HPDE6-E6E7 (cell line): ENCODE measurements around the gene OR6K3.
"Not testable (repeated sequence)": the region's sequence is repeated elsewhere in the genome, so short reads cannot be mapped to it uniquely, and the experiment has no call there.

Experiments
- DNase-seq: peaks from one replicate; pipeline ENCODE4 v3.0.0; 2011; ENCODE audit warnings: missing footprints; ENCODE audit errors: extremely low spot score

OR6K3 gene

GRCh38 chr1:158720620-158721019 lies at the start of gene OR6K3:
Gene OR6K3 (minus strand): TSS chr1:158720720. CDS start chr1:158718115, 2,605 bp downstream.
- no peak for DNase-seq

- DNase-seq = no peak
Observed at GRCh38 chr1:158754420-158754819, 33.9 kb upstream of the OR6K3 start, which contains the start of gene OR6K6. Gene OR6K6 (plus strand): TSS chr1:158754720. CDS start chr1:158754888, 168 bp downstream.

- no peak for DNase-seq
Observed at GRCh38 chr1:158752155-158752712, 31.7 kb upstream of the OR6K3 start.

GRCh38 chr1:158735848-158736247 lies 15.3 kb upstream of the OR6K3 start:
- no peak for DNase-seq

- no peak for DNase-seq
Observed at GRCh38 chr1:158732524-158732923, 12.0 kb upstream of the OR6K3 start.

GRCh38 chr1:158731707-158732106 lies 11.2 kb upstream of the OR6K3 start:
- DNase-seq = no peak

GRCh38 chr1:158730453-158730852 lies 9.9 kb upstream of the OR6K3 start:
- DNase-seq = no peak

GRCh38 chr1:158728510-158729225 lies 8.1 kb upstream of the OR6K3 start:
- DNase-seq = no peak

- no peak for DNase-seq
Observed at GRCh38 chr1:158724442-158724841, 3.9 kb upstream of the OR6K3 start.

- no peak for DNase-seq
Observed at GRCh38 chr1:158719664-158720063, 856 bp downstream of the OR6K3 start.

GRCh38 chr1:158717344-158717743 lies 3.2 kb downstream of the OR6K3 start:
- DNase-seq = no peak

GRCh38 chr1:158716335-158716734 lies 4.2 kb downstream of the OR6K3 start:
- DNase-seq = no peak

GRCh38 chr1:158714754-158715153 lies 5.8 kb downstream of the OR6K3 start:
- DNase-seq = no peak

- DNase-seq = no peak
Observed at GRCh38 chr1:158711098-158711497, 9.4 kb downstream of the OR6K3 start.

GRCh38 chr1:158706096-158706495 lies 14.4 kb downstream of the OR6K3 start:
- no peak for DNase-seq

- DNase-seq = no peak
Observed at GRCh38 chr1:158700552-158700951, 20.0 kb downstream of the OR6K3 start, which contains the start of gene OR6K2. Gene OR6K2 (minus strand): TSS chr1:158700652. CDS start chr1:158700652, 0 bp downstream.

- DNase-seq = no peak
Observed at GRCh38 chr1:158694596-158694995, 25.9 kb downstream of the OR6K3 start.

- DNase-seq = no peak
Observed at GRCh38 chr1:158692356-158692755, 28.2 kb downstream of the OR6K3 start.

- DNase-seq = no peak
Observed at GRCh38 chr1:158691907-158692306, 28.6 kb downstream of the OR6K3 start.

- DNase-seq = not testable (repeated sequence)
Observed at GRCh38 chr1:158691149-158691548, 29.4 kb downstream of the OR6K3 start.

GRCh38 chr1:158689875-158690274 lies 30.6 kb downstream of the OR6K3 start:
- no peak for DNase-seq

- no peak for DNase-seq
Observed at GRCh38 chr1:158689110-158689509, 31.4 kb downstream of the OR6K3 start.

- DNase-seq = not testable (repeated sequence)
Observed at GRCh38 chr1:158688343-158688742, 32.2 kb downstream of the OR6K3 start.
